HepG2 (cell line): ENCODE results near the gene F8. TPM values are rescaled to one million over a fixed set of nuclear protein-coding genes. Genes with fewer than 3 reads are reported as not detected.

Experiments
- ATAC-seq: fragments of 200-7000 bp; cut with Tn5 transposase; 3 replicates; pipeline ENCODE4 v1.9.1; 2020; ENCODE audit warnings: mild to moderate bottlenecking, moderate library complexity
- BruUV-seq: library from RNA; stranded (reverse); fragments of 400-500 nt; replicated peaks from 2 replicates; lab custom pipeline; 2021; lab: Mats Ljungman, UMichigan
- CTCF ChIA-PET: fragments of 300-600 bp; formaldehyde crosslinking; extraction: SDS; loops from one replicate; lab custom pipeline; 2021; ENCODE audit warnings: low total read pairs, inconsistent platforms, low intra/inter-chr PET ratio; lab: Yijun Ruan, JAX
- POLR2A ChIA-PET: fragments of 350-600 bp; sonication (Branson Sonifier 250); formaldehyde crosslinking; loops from one replicate; lab custom pipeline; 2020; ENCODE audit warnings: antibody characterized with exemption, inconsistent platforms; lab: Yijun Ruan, JAX
- DNase-seq: peaks from one replicate; pipeline ENCODE4 v3.0.0-alpha.2; 2015; ENCODE audit warnings: low spot score
- FAIRE-seq: peaks from 3 replicates; lab custom pipeline; 2011; peaks lifted over from hg19 to GRCh38; lab: Jason Lieb, UNC
- H2AFZ ChIP-seq: one replicate; pipeline ENCODE4 v1.6.1; 2011; ENCODE audit warnings: low read length, inconsistent platforms
- H3K27ac ChIP-seq: fragments of 300-600 bp; 3 replicates; pipeline ENCODE4 v1.8.0; 2011; ENCODE audit warnings: mixed run types, mild to moderate bottlenecking, mixed read lengths, low read length, inconsistent platforms; ENCODE audit not compliant: insufficient read depth; ENCODE audit errors: extremely low read length
- H3K27me3 ChIP-seq, 2 experiments: fragments of 200-600 bp in 1 of 2; 2 replicates in 1 of 2; 3 replicates in 1 of 2; pipeline versions ENCODE4 v1.6.0 to v1.8.0; 2011; ENCODE audit warnings: low read length in 2 of 2, mild to moderate bottlenecking in 2 of 2, moderate library complexity in 2 of 2, inconsistent platforms in 1 of 2; ENCODE audit not compliant: insufficient read depth in 2 of 2, control insufficient read depth in 1 of 2
- H3K36me3 ChIP-seq, 2 experiments: fragments of 200-600 bp in 1 of 2; replicated peaks in 1 of 2; 2 replicates in 1 of 2; 3 replicates in 1 of 2; pipeline versions ENCODE4 v1.5.1 to v1.8.0; 2011; ENCODE audit warnings: low read length in 2 of 2, inconsistent platforms in 1 of 2; ENCODE audit not compliant: insufficient read depth in 2 of 2, control insufficient read depth in 1 of 2
- H3K4me1 ChIP-seq: 2 replicates; pipeline ENCODE4 v1.5.1; 2012; ENCODE audit warnings: low read length, inconsistent platforms; ENCODE audit not compliant: insufficient read depth
- H3K4me2 ChIP-seq: 2 replicates; pipeline ENCODE4 v1.6.0; 2011; ENCODE audit warnings: low read depth, low read length, inconsistent platforms
- H3K4me3 ChIP-seq, 3 experiments: fragments of 200-600 bp in 1 of 3; sonication (generic), shearing (Covaris generic) in 1 of 3; replicated peaks in 1 of 3; 2 replicates each; pipeline ENCODE4 v1.5.1; 2011 to 2016; ENCODE audit warnings: low read length in 3 of 3, inconsistent platforms in 2 of 3, low read depth in 2 of 3, mild to moderate bottlenecking in 2 of 3, control low read depth in 1 of 3, mixed read lengths in 1 of 3; ENCODE audit not compliant: insufficient read depth in 1 of 3
- H3K79me2 ChIP-seq: one replicate; pipeline ENCODE4 v1.6.1; 2011; ENCODE audit warnings: low read length, inconsistent platforms; ENCODE audit not compliant: insufficient read depth
- H3K9ac ChIP-seq: 2 replicates; pipeline ENCODE4 v1.6.0; 2011; ENCODE audit warnings: mild to moderate bottlenecking, low read depth, low read length, inconsistent platforms; ENCODE audit not compliant: insufficient read depth
- H3K9me3 ChIP-seq: 2 replicates; pipeline ENCODE4 v1.5.1; 2012; ENCODE audit warnings: mild to moderate bottlenecking, low read length
- H4K20me1 ChIP-seq: 2 replicates; pipeline ENCODE4 v1.6.0; 2011; ENCODE audit warnings: inconsistent platforms, mild to moderate bottlenecking, low read length, moderate library complexity; ENCODE audit not compliant: insufficient read depth
- ARID2 ChIP-seq: sonication (generic); formaldehyde crosslinking; IDR thresholded peaks from 2 replicates; pipeline ENCODE4 v1.8.1; 2022; ENCODE audit warnings: mild to moderate bottlenecking, missing genetic modification reagents, borderline replicate concordance
- BCL3 ChIP-seq: sonication (generic); formaldehyde crosslinking; IDR thresholded peaks from 2 replicates; pipeline ENCODE4 v1.5.1; 2020; ENCODE audit warnings: mild to moderate bottlenecking, missing genetic modification reagents, moderate library complexity
- CEBPG ChIP-seq: IDR thresholded peaks from 2 replicates; pipeline ENCODE4 v1.6.1; 2016
- DRAP1 ChIP-seq: IDR thresholded peaks from 2 replicates; pipeline ENCODE4 v1.6.1; 2016; ENCODE audit warnings: missing genetic modification reagents, missing compliant biosample characterization
- ELK4 ChIP-seq: sonication (generic); formaldehyde crosslinking; IDR thresholded peaks from 2 replicates; pipeline ENCODE4 v1.9.0; 2021; ENCODE audit warnings: missing genetic modification reagents, borderline replicate concordance
- EP300 ChIP-seq, 3 experiments: sonication (generic) in 1 of 3; formaldehyde crosslinking in 1 of 3; IDR thresholded peaks; 2 replicates each; pipeline versions ENCODE4 v1.5.1 to v1.6.1; 2011 to 2020; ENCODE audit warnings: low read depth in 2 of 3, low read length in 2 of 3, borderline replicate concordance in 1 of 3, improper control_type of control experiment in 1 of 3, mild to moderate bottlenecking in 1 of 3, missing genetic modification reagents in 1 of 3, moderate library complexity in 1 of 3
- FLYWCH1 ChIP-seq: sonication (generic); formaldehyde crosslinking; IDR thresholded peaks from 2 replicates; pipeline ENCODE4 v1.8.1; 2023; ENCODE audit warnings: mild to moderate bottlenecking, missing genetic modification reagents
- NFATC3 ChIP-seq: sonication (generic); formaldehyde crosslinking; IDR thresholded peaks from 2 replicates; pipeline ENCODE4 v1.5.1; 2020; ENCODE audit warnings: mild to moderate bottlenecking, missing genetic modification reagents
- RNF219 ChIP-seq: sonication (generic); formaldehyde crosslinking; IDR thresholded peaks from 2 replicates; pipeline ENCODE4 v1.5.0; 2020; ENCODE audit warnings: mild to moderate bottlenecking, missing genetic modification reagents
- SMAD9 ChIP-seq: sonication (generic); formaldehyde crosslinking; IDR thresholded peaks from 2 replicates; pipeline ENCODE4 v1.5.1; 2020; ENCODE audit warnings: mild to moderate bottlenecking, missing genetic modification reagents
- SMARCE1 ChIP-seq: fragments of 450-650 bp; IDR thresholded peaks from 2 replicates; pipeline ENCODE4 v1.6.1; 2017; ENCODE audit warnings: borderline replicate concordance
- SOX13 ChIP-seq, 3 experiments: fragments of 450-650 bp in 1 of 3; sonication (generic) in 1 of 3; formaldehyde crosslinking in 1 of 3; IDR thresholded peaks in 2 of 3; conservative IDR thresholded peaks in 1 of 3; 2 replicates each; pipeline versions ENCODE4 v1.5.0 to v1.6.1; 2016 to 2020; ENCODE audit warnings: antibody characterized with exemption in 1 of 3, mild to moderate bottlenecking in 1 of 3, missing compliant biosample characterization in 1 of 3, missing genetic modification reagents in 1 of 3, moderate library complexity in 1 of 3
- ZNF18 ChIP-seq: sonication (generic); formaldehyde crosslinking; IDR thresholded peaks from 2 replicates; pipeline ENCODE4 v1.8.0; 2022; ENCODE audit warnings: mild to moderate bottlenecking, missing genetic modification reagents; ENCODE audit not compliant: insufficient replicate concordance
- ZNF207 ChIP-seq: fragments of 450-650 bp; IDR thresholded peaks from 2 replicates; pipeline ENCODE4 v1.6.1; 2016; ENCODE audit warnings: antibody characterized with exemption, borderline replicate concordance
- ZNF543 ChIP-seq: sonication (generic); formaldehyde crosslinking; IDR thresholded peaks from 2 replicates; pipeline ENCODE4 v1.4.0; 2020; ENCODE audit warnings: mild to moderate bottlenecking, missing genetic modification reagents
- ZNF615 ChIP-seq: sonication (generic); formaldehyde crosslinking; IDR thresholded peaks from 2 replicates; pipeline ENCODE4 v1.5.0; 2020; ENCODE audit warnings: mild to moderate bottlenecking, missing genetic modification reagents, borderline replicate concordance
- WGBS: methylation state at CpG from one replicate; pipeline ENCODE4 v1.1.6; 2017; ENCODE audit warnings: low lambda C conversion rate; 5-methylcytosine and 5-hydroxymethylcytosine counted together
- in situ Hi-C: cut with HindIII; loops from 2 replicates; pipeline ENCODE4 v1.10.0; 2017; ENCODE audit warnings: low pct_unique_long_range_greater_than_20kb; ENCODE audit not compliant: extremely low pct_ligation_motif_present
- intact Hi-C: fragments of 100-400 bp; cut with micrococcal nuclease; formaldehyde crosslinking; loops from one replicate; pipeline ENCODE4 v1.10.0; 2022; ENCODE audit not compliant: unreplicated experiment
- polyA plus RNA-seq, 8 experiments: library from polyadenylated mRNA; depleted of rRNA in 3 of 8; stranded (reverse) in 7 of 8; unstranded in 1 of 8; fragments of >200 nt; fragmentation: Illumina TruSeq in 4 of 8; extraction: Trizol in 4 of 8; gene quantifications; 2 replicates each; pipeline versions ENCODE4 v1.2.1 to v1.2.3, GENCODE V29; 2011 to 2016; ENCODE audit warnings: low read depth in 4 of 8, missing spikeins in 1 of 8, mixed read lengths in 1 of 8; ENCODE audit not compliant: insufficient read depth in 1 of 8
- total RNA-seq, 5 experiments: library from RNA; depleted of rRNA; stranded (reverse); fragments of >200 nt; fragmentation: Illumina TruSeq; extraction: Trizol; gene quantifications; 2 replicates each; pipeline ENCODE4 v1.2.3, GENCODE V29; 2016; ENCODE audit warnings: low read depth in 1 of 5

The F8 gene
- total and polyA plus RNA-seq, 2 of the 13 experiments (the other 11 are each of a cell fraction or from before 2014, with no cell fraction given) = 0.29 to 0.61 TPM

GRCh38 chrX:154991476-154991875 is 31.0 kb downstream of the F8 start (continued):
- TF ChIP-seq SOX13 (IDR thresholded peaks at IDR 0.05) (no peak), SOX13 (CRISPR knock-in tag; conservative IDR thresholded peaks at IDR 0.05 in 1 of 2, IDR thresholded peaks at IDR 0.05 in 1 of 2) (no peak), SMAD9 (CRISPR knock-in tag) (no peak), ELK4 (CRISPR knock-in tag) (no peak)
- TF ChIP-seq, all 625 proteins: peak for 0

- no peaks in the 10 kb centered on the region for H3K9me3 ChIP-seq
- ChIA-PET POLR2A (no interaction called here), CTCF (no interaction called here)
- in situ Hi-C loops = no loop called here
- no peak for ATAC-seq
- 21% methylated on average over 3 of the region's 3 CpGs for WGBS
- no peaks in the 10 kb centered on the region for H3K79me2 ChIP-seq
- no peaks in the 10 kb centered on the region for H3K36me3 ChIP-seq
- no TSS peak for BruUV-seq
- no peak overlapping the region for H3K4me3 ChIP-seq
- no peaks in the 10 kb centered on the region for H4K20me1 ChIP-seq
- no peak overlapping the region for H2AFZ ChIP-seq
- no peak for FAIRE-seq
- no peak overlapping the region for H3K27ac ChIP-seq
- no peak overlapping the region for H3K4me2 ChIP-seq
- intact Hi-C loops = no loop called here
- peaks cover 23% of the 10 kb centered on the region for H3K4me1 ChIP-seq
- H3K27me3 ChIP-seq = no peaks in the 10 kb centered on the region
- no peak for DNase-seq
- H3K9ac ChIP-seq = no peak overlapping the region
- TF ChIP-seq BCL3 (CRISPR knock-in tag) (no peak), FLYWCH1 (CRISPR knock-in tag) (no peak), ZNF543 (CRISPR knock-in tag) (no peak), ZNF207 (no peak), NFATC3 (CRISPR knock-in tag) (no peak), EP300 (IDR thresholded peaks at IDR 0.05; ENCODE audit: low read depth in 2 of 2, low read length in 2 of 2) (no peak), EP300 (CRISPR knock-in tag; IDR thresholded peaks at IDR 0.05; ENCODE audit: borderline replicate concordance) (no peak), SMARCE1 (no peak), ZNF18 (CRISPR knock-in tag) (no peak), CEBPG (CRISPR knock-in tag) (no peak), DRAP1 (CRISPR knock-in tag) (no peak), ARID2 (CRISPR knock-in tag) (no peak), ZNF615 (no peak), RNF219 (no peak)
These were observed 31.5 kb downstream of the F8 start for GRCh38 chrX:154991039-154991438.
